HG03558 (cell line): ENCODE data around the gene SPSB3.
"Not testable (repeated sequence)": the region's sequence is repeated elsewhere in the genome, so short reads cannot be mapped to it uniquely, and the experiment has no call there.

Experiments used
- ATAC-seq: cut with Tn5 transposase; IDR thresholded peaks from one replicate; pipeline ENCODE4 v1.9.1; 2021; ENCODE audit warnings: moderate number of reproducible peaks; ENCODE audit not compliant: unreplicated experiment; ENCODE audit errors: extremely low read depth

The SPSB3 gene

DNA sequence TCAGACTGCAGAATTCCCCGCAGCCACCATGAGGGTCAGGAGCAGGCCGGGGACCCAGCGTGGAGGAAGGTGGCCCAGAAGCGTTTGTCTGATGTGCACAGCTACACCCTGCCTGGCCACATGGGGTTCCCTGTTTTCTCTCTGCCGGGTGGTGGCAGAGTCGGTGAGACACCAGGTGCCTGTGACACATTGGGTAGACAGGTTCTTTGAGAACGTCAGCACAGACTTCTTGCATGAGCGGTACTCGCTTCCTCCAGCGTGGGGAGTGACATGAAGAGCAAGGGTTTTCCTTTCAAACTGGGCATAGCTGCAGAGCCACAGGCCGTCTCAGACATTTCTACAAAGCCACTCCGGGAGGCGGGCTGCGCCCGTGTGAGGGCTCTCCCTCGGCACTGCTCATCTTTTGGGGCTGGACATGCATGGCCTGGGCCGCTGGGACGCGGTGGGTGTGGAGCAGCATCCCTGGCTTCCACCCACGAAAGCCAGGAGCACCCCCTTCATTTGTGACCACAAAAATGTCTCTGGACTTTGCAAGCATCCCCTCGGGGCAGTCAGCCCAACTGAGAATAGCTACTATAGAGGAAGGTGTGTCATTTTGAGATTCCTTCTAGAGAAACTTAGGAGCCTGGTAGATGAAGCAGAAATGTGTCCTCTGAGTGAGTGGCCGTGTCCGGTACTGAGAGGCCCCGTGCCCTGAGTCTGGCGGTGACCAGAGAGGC is 37.0 kb downstream of the SPSB3 start:
- no peak for ATAC-seq

DNA sequence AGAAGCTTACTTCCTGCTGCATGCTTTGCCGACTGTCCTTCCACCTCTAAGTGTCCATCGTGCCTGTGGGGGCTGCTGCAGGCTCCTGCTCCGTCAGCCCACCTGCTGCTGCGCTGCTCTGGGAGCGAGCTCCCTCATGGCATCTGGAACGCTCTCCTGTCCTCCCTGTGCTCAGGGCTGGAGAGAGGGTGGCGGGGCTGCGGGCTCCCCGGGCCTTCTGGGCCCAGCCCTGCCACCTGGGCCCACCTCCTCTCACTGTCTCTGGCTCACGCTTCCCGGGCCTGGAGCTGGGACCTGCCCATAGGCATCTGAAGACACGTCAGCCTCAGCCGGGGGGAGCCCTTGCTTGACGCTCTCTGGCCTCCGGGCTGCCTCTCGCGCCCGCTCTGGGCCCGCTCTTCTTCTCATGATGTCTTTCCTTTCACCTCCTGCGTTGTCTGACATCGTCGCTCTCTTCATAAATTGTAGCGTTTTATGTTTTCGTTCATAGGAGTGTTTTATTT is 38.0 kb downstream of the SPSB3 start:
- ATAC-seq: no peak

DNA sequence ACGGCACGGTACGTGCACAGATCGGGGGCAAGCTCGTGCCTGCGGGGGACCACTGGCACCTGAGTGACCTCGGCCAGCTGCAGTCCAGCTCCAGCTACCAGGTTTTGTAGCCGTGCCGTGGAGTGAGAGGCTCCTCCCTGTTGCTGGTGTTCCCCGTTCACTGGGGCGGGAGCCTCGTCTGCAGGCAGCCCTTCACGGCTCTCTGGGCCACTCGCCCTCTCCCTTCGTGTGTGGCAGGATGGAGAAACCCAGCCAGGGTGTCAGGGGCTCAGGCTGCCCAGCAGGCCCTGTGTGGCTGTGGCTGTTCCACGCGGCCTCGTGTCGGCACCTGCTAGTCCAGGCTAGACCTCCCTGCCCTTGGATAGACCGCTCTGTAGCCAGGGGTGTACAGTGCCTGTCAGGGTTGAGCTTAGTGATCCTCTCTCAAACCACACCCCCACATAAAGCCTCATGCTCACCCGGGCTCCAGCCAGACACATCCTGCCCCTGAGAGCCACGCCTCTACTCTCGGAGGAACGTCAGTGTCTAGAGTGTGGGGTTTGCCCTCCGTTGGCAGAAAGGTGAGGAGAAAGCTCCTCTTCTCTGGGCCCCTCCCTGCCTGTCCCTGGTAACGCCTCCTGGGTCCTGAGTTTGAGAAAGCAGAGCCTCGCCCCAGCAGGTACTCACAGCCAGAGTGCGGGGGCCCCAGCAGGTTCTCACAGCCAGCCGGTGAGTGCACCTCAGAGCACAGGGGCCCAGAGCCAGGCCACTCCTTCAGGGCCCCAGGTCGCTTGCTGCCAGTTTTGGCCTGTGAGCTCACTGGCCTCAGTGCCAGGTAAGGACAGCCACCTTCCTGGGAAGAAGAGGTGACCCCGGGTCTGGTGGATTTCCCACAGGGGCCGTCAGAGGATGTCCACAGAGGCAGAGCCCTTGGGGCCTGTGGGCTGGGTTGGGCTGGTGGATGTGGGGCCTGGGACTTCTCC is 38.7 kb downstream of the SPSB3 start:
- ATAC-seq: no peak

DNA sequence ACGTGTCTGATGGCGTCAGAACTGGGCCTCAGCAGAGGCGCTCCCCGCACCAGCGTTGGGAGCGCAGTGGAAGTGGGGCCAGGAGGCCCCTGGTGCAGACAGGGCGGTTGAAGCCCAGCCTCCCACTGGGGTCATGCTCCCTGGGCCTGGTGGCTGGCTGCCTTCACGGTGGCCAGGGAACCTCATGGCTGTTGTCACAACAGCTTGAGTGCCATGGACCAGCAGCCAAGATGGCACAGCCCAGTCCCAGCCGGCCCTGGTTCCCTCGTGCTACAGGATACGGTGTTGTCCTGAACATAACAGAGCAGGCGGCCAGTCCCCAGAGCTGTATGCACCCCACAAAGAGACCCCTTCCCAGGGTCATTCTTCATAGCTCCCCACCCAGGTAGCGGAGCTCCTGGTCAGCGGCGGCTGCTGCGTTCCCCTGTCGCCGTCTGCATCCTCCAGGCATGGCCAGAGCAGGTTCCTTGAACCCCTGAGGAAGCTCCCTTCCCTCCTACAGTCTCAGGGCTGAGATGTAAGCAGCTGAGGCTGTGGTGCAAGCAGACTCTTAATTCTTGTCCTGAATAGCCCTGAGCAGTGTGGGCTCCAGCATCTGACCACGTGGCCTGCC is 40.7 kb downstream of the SPSB3 start:
- ATAC-seq: no peak

DNA sequence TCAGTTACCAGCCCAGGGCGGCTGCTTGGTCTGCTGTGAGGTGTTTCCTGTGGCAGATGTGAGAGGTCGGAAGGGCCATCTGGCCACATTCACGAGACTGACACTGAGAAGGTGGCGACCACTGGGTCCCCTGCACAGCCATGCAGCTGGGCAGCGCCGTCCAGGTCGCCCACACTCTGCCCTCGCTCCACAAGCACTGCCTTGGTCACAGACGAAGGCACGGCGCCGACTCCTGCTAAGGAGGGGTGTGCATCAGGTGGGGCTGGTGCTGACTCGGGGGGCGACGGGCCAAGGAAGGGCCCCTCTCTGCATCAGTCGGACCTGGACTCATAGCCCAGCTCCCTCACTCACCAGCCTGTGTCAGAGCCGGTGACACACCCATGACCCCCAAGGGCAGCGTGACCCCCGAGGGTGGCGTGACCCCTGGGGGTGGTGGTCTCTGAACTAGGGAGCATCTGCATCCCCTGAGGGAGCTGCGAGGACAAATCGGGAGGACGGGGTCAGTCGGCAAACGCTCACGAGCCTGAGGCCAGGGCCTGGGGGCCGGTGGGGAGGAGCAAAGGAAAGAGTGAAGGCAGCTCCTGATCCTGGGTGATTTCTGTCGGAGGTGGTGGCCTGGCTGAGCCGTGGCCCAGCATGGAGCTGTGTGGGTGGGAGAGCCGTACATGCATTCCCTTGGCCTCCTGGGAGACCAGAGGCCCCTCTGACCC is 41.4 kb downstream of the SPSB3 start:
- no peak for ATAC-seq

DNA sequence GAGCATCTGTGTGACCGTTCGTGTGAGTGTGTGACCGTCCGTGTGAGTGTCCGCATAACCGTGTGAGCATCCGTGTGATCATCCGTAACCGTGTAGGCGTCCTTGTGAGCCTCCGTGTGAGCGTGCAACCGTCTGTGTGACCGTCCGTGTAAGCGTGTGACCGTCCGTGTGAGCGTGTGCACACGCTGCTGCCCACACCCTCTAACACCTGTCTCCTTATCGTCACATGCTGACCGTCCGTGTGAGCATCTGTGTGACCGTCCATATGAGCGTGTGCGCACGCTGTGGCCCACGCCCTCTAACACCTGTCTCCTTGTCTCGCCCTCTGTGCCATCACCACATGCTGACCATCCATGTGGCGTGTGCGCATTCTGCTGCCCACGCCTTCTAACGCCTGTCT is 42.1 kb downstream of the SPSB3 start:
- no peak for ATAC-seq

DNA sequence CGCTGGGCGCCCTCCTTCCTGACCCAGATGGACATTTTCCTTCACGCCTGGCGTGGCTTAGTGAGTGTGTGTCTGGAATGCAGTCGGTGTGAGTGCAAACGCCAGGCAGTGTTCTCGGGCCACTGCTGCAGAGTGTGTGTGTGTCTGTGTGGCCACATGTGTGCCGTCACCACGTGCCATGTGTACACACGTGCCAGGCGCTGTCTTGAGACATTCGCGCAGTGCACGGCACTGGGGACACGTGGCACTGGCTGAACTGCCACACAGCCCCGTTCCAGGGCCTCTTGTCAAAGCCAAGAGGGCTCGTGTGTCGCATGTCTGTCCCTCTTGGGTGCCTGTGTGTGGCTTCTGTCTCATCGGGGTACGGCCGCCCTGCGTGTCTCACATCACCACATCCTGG is 47.6 kb downstream of the SPSB3 start:
- ATAC-seq: no peak

DNA sequence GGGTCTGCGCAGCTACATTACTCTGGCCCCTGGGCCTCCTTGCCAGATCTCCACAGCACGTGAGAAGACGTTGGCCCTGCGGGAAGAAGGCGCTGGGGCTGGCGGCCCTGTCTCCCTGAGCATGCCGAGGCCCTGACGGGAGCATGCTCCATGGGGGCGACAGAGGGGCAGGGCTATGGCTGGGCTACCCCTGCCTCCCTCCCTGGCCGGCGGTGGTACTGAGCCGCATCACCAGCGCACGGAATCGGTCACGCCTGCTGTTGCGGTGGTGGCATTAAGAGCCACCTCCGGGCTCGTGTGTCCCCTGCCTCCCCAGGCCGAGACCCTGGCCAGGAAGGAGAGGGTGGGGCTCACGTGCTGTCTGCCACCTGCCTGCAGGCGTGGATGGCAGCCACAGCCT is 48.2 kb downstream of the SPSB3 start:
- ATAC-seq: no peak

DNA sequence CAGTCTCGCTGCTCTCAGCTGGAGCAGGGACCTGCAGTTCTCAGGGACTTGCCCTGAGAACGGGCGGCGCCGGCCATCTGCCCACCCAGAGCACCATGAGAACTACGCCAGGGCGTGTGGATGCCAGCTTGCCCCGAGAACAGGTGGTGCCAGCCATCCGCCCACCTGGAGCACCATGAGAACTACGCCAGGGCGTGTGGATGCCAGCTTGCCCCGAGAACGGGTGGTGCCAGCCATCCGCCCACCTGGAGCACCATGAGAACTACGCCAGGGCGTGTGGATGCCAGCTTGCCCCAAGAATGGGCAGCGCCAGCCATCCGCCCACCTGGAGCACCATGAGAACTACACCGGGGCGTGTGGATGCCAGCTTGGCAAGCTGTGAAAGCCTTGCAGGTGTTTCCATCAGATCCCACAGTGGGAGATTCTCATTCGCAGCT is 49.8 kb downstream of the SPSB3 start:
- not testable (repeated sequence) for ATAC-seq

DNA sequence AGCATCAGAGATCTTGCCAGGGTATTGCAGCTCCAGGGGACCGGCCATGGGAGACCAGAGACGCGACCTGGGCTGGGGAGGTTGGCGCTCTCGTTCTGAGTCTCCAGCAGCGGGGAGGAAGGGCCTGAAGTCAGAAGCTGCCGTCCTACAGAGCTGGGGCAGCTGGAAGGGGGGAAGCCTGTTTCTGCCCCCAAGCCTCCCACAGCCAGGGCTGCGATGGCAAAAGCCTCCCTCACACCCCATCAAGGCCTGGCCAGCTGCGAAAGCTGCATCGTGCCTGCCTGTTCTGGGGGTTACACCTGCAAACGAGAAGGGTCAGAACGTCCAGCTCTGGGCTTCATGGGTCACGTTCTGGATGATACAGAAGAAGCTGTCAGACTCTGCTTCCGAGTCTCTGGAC is 50.3 kb downstream of the SPSB3 start:
- ATAC-seq: no peak

DNA sequence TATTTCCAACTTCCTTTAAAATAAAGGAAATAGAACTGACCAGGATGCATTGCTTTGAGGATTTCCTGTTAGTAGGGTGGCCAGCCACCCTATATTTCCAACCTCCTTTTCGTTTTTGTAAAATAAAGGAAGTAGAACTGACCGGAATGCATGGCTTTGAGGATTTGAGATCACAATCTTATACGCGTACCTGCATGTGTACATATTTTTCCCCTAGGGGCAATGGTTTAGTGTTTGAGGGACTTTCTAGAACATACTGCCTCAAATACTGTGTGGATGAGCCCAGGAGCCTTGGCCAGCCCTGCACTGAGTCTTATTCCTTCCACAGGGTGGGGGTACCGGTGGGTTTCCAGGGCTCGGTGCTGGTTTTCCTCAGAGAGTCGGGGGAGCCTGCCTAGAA is 50.8 kb downstream of the SPSB3 start:
- ATAC-seq: no peak

DNA sequence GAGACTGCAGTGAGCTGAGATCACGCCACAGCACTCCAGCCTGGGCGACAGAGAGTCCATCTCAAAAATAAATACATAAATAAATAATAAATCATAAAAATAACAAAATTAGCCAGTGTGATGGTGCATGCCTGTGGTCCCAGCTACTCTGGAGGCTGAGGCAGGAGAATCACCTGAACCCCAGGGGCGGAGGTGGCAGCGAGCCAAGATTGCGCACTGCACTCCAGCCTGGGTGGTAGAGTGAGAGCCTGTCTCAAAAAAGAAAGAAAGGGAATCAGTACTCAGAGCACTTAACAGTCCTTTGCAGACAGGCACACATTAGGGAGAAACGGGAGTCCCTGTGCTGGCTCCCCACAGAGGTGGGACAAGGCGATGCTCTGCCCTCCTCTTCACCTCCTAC is 51.3 kb downstream of the SPSB3 start:
- no peak for ATAC-seq

DNA sequence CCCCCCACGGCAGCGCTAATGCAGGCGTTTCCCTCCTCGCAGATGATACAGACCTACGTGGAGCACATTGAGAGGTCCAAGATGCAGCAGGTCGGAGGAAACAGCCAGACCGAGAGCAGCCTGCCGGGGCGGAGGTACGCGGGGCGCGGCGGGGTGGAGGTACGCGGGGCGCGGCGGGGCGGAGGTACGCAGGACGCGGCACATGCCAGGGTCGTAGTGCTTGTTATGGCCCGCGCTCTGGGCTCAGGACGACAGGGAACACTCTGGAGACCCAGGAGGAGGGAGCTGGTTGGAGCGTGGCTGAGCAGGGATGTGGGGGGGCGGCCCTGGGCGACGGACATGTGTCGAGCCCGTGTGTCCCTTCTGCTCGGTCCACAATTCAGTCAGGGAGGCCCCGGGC is 52.9 kb downstream of the SPSB3 start:
- no peak for ATAC-seq

DNA sequence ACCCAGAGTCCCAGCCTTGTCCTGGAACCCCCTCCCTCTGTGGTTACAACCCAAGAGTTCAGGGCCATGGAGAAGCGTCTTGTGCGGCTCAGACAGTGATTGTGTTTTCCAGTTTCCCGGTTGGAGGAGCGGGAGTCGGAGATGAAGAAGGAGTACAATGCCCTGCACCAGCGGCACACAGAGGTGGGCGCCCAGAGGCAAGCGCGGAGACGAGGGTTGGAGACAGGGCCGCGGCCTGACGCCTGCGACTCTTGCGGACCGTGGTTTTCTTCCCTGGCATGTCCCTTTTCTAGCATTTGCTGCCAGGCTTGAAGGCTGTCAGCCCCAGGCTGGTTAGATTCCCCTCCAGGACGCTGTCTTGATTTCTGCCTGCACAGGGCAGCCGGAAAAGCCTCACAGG is 53.3 kb downstream of the SPSB3 start:
- ATAC-seq: no peak

DNA sequence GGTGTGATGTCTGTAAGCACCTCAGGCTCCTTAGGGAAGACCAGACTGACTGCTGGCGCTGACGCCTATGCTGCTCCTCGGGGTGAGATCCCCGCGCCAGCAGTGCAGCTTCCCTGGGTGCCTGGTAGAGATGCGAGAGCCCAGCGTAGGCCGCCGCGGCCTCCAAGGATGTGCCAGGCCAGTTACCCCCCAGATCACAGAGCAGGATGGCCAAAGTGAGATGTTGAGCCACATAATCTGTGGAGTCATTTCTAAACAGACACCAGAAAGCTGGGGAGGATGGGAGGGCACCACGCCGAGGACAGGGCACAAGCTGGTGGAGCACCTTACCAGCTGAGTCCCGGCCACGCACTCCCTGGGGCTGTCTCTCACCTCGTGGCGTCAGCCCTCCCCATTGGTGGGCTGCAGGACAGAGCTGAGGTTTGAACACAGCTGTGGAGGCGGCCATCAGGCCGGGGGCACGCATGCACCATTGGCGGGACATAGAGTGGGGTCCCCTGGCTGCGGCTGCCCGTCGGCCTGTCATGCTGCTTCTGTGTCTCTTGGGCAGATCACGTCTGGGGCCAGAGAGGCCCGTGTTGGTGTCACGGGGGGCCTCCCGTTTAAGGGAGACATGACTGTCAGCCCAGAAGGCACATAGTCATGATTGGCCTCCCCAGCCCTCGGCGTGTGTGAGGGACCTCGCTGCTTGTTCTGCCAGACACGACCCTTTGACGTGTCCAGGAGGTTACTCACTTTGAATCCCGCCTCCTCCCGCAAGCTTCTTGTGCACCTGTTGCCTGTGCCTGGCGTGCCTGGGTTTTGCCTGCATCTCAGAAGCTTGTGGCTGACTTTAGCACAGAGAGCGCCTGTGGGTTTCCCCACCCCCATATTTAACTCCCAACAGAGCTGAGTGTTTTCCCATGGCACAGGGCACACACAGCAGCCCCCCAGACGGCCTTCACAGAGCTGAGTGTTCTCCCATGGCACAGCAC is 54.4 kb downstream of the SPSB3 start:
- no peak for ATAC-seq
